OCI-LY1 (cell line): Measurements from ENCODE around the gene EMC1.

ENCODE experiments used
- H2AFZ ChIP-seq: fragments of 200-600 bp; sonication (generic), shearing (Covaris generic); 2 replicates; pipeline ENCODE4 v1.6.0; 2014; ENCODE audit warnings: antibody characterized with exemption, mild to moderate bottlenecking, low read length
- H3F3A ChIP-seq: fragments of 200-600 bp; sonication (generic), shearing (Covaris generic); 2 replicates; pipeline ENCODE4 v1.6.0; 2014; ENCODE audit warnings: mild to moderate bottlenecking, antibody characterized with exemption, low read length, moderate library complexity; ENCODE audit not compliant: insufficient read depth
- H3K27ac ChIP-seq: fragments of 200-600 bp; sonication (generic); 2 replicates; pipeline ENCODE4 v1.5.1; 2014; ENCODE audit warnings: low read length, mixed run types, mild to moderate bottlenecking, low read depth; ENCODE audit not compliant: poor library complexity, severe bottlenecking
- H3K27me3 ChIP-seq: fragments of 200-600 bp; sonication (generic); 2 replicates; pipeline ENCODE4 v1.6.0; 2014; ENCODE audit warnings: antibody characterized with exemption, mild to moderate bottlenecking, low read length, moderate library complexity; ENCODE audit not compliant: insufficient read depth
- H3K36me3 ChIP-seq: fragments of 200-600 bp; sonication (generic); 2 replicates; pipeline ENCODE4 v1.6.1; 2014; ENCODE audit warnings: mild to moderate bottlenecking, antibody characterized with exemption, low read length, moderate library complexity, mixed read lengths; ENCODE audit not compliant: insufficient read depth
- H3K4me1 ChIP-seq: fragments of 200-600 bp; sonication (generic); 2 replicates; pipeline ENCODE4 v1.5.1; 2014; ENCODE audit warnings: mild to moderate bottlenecking, low read length, moderate library complexity; ENCODE audit not compliant: insufficient read depth, severe bottlenecking
- H3K4me2 ChIP-seq: fragments of 200-600 bp; sonication (generic), shearing (Covaris generic); 2 replicates; pipeline ENCODE4 v1.6.1; 2014; ENCODE audit warnings: low read length
- H3K4me3 ChIP-seq: fragments of 200-600 bp; sonication (generic); 2 replicates; pipeline ENCODE4 v1.5.1; 2014; ENCODE audit warnings: low read length, low read depth, mild to moderate bottlenecking, mixed read lengths; ENCODE audit not compliant: poor library complexity, severe bottlenecking
- H3K79me2 ChIP-seq: fragments of 200-600 bp; shearing (Covaris generic); 2 replicates; pipeline ENCODE4 v1.6.1; 2016; ENCODE audit warnings: mixed run types, low read length, mixed read lengths; ENCODE audit not compliant: insufficient read depth
- H3K9ac ChIP-seq: fragments of 200-600 bp; sonication (generic), shearing (Covaris generic); 2 replicates; pipeline ENCODE4 v1.6.1; 2014; ENCODE audit warnings: mild to moderate bottlenecking, low read length, mixed read lengths
- H3K9me2 ChIP-seq: fragments of 200-600 bp; sonication (generic), shearing (Covaris generic); 2 replicates; pipeline ENCODE4 v1.6.1; 2014; ENCODE audit warnings: low read depth, mild to moderate bottlenecking, low read length, mixed read lengths
- H3K9me3 ChIP-seq: fragments of 200-600 bp; shearing (Covaris generic); 2 replicates; pipeline ENCODE4 v1.6.1; 2014; ENCODE audit warnings: low read length, mixed read lengths
- H4K20me1 ChIP-seq: fragments of 200-600 bp; sonication (generic), shearing (Covaris generic); 2 replicates; pipeline ENCODE4 v1.6.0; 2016; ENCODE audit warnings: mild to moderate bottlenecking, low read length; ENCODE audit not compliant: insufficient read depth
- CTCF ChIP-seq: fragments of 200-600 bp; sonication (generic), shearing (Covaris generic); IDR thresholded peaks from 2 replicates; pipeline ENCODE4 v1.5.1; 2017; ENCODE audit warnings: mild to moderate bottlenecking, antibody characterized with exemption, low read length, moderate library complexity, mixed read lengths
- EZH2 ChIP-seq: fragments of 200-600 bp; sonication (generic), shearing (Covaris generic); IDR thresholded peaks from 2 replicates; pipeline ENCODE4 v1.8.0; 2017; ENCODE audit warnings: borderline replicate concordance, mixed run types, mild to moderate bottlenecking, antibody characterized with exemption, low read length, moderate library complexity, mixed read lengths

EMC1 gene

DNA sequence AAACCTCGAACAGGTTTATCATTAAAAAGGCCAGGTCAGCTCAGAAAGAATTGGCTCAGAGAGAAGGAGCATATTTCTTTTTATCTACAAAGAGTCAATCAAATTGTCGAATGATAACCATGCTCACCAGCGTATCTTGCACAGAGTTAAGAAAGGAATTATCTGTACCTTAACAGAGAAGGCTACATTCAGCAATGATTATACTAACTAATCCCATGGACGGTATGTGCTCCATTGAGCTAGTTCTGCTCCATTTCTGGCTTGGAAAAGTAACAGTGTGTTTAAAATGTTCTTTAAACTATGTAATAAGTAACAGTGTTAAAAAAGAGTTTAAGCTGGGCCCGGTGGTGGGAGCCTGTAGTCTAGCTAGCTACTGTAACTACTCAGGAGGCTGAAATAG lies 45.5 kb downstream of the EMC1 start:
- H3K9me3 ChIP-seq = no peaks in the 10 kb centered on the region
- no peaks in the 10 kb centered on the region for H3F3A ChIP-seq
- H3K4me1 ChIP-seq = peaks cover 21% of the 10 kb centered on the region
- H3K4me3 ChIP-seq = no peak overlapping the region
- no peak overlapping the region for H3K4me2 ChIP-seq
- H3K27ac ChIP-seq = no peak overlapping the region
- no peak overlapping the region for H3K9ac ChIP-seq
- H4K20me1 ChIP-seq = no peaks in the 10 kb centered on the region
- H2AFZ ChIP-seq = no peak overlapping the region
- no peak for TF ChIP-seq CTCF
- TF ChIP-seq EZH2 = no peak
- H3K27me3 ChIP-seq = no peaks in the 10 kb centered on the region
- no peaks in the 10 kb centered on the region for H3K9me2 ChIP-seq
- H3K79me2 ChIP-seq = peaks cover 94% of the 10 kb centered on the region
- H3K36me3 ChIP-seq = peaks cover 19% of the 10 kb centered on the region

DNA sequence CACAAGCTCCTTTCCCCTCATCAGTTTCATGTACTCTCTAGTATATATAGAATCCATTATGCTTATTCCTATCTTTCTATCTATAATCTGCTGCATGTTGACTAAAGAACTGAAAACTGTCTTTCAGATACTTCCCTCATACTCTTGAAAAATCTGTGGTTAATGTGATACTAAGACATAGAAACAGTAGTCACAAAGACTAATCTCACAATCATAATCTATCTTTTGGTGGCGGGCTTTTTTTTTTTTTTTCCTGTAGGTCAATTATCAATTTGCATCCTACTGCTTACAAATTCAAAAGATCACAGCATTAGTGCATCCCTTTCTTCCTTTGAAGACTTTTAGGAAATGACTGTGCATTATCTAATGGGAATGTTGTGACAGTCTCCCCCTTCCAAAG lies 45.9 kb downstream of the EMC1 start:
- H3K9ac ChIP-seq = no peak overlapping the region
- peaks cover 20% of the 10 kb centered on the region for H3K4me1 ChIP-seq
- H4K20me1 ChIP-seq = no peaks in the 10 kb centered on the region
- H3K4me2 ChIP-seq = no peak overlapping the region
- TF ChIP-seq EZH2 = no peak
- TF ChIP-seq CTCF = no peak
- peaks cover 22% of the 10 kb centered on the region for H3K36me3 ChIP-seq
- H3K9me3 ChIP-seq = no peaks in the 10 kb centered on the region
- peaks cover 90% of the 10 kb centered on the region for H3K79me2 ChIP-seq
- no peak overlapping the region for H3K4me3 ChIP-seq
- H3K9me2 ChIP-seq = no peaks in the 10 kb centered on the region
- no peak overlapping the region for H3K27ac ChIP-seq
- H3F3A ChIP-seq = no peaks in the 10 kb centered on the region
- no peak overlapping the region for H2AFZ ChIP-seq
- H3K27me3 ChIP-seq = no peaks in the 10 kb centered on the region

DNA sequence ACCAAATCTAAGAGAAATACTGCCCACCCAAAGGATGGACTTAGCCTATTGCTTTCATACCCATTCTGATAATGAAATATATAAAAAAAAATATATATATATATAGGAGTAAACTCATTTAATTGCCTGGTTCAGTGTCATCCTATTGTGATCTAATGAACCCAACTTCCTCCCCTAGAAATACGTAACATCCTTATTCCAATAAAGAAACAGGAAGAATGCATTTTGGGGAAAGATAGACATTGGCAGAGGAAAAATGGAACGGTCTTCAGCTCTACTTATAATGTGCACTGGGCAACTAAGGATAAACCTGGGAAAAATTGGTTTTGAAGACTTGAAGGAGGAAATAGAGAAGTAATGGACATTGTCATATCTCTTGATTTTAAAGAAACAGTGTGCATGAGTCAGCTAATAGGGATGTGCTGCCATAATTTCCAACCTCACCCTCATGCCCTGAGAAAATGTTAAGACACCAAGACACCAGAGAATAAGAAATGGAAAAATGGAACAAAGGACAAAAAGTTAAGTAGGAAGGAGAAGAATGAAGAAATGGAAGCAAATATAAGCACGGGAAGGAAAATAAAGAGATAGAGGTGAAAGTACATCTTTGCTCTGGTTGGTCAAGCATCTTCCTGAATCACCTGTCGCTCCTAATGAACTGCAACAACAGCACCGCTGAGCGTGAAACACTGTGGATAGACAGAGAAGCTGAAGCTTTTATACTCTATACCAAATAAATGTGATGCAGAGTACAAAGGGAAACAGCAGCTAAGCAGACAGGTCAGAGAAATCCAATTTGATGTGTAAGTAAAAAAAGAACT lies 46.7 kb downstream of the EMC1 start:
- Histone ChIP-seq H3F3A (no peaks in the 10 kb centered on the region), H4K20me1 (no peaks in the 10 kb centered on the region), H3K27ac (no peak overlapping the region), H2AFZ (no peak overlapping the region), H3K9me2 (no peaks in the 10 kb centered on the region), H3K4me1 (peaks cover 20% of the 10 kb centered on the region), H3K79me2 (peaks cover 87% of the 10 kb centered on the region), H3K27me3 (no peaks in the 10 kb centered on the region), H3K36me3 (peaks cover 29% of the 10 kb centered on the region), H3K9me3 (no peaks in the 10 kb centered on the region), H3K4me3 (no peak overlapping the region), H3K9ac (no peak overlapping the region), H3K4me2 (no peak overlapping the region)
- no peak for TF ChIP-seq CTCF
